Mucosa of gallbladder (tissue), 1 donor: ENCODE measurements around the gene WDR90. TPM values are rescaled to one million over a fixed set of nuclear protein-coding genes. Genes with fewer than 3 reads are reported as not detected.
A peak's percentile ranks its signal among the peaks of the same experiment; 100 is the strongest.

ENCODE experiments used
- DNase-seq: peaks from one replicate; pipeline ENCODE4 v3.0.0-alpha.2; 2020; ENCODE audit warnings: low spot score
- total RNA-seq: library from RNA; stranded (reverse); gene quantifications from one replicate; pipeline ENCODE4 v1.2.1, GENCODE V29; 2021
- donor health status: DM: no; HTN: no; CAD: no.

The WDR90 gene
- total RNA-seq, 1 donor from 2014 or later, result 62.4 TPM

GRCh38 chr16:638836-639235 lies 10.3 kb upstream of the WDR90 start:
- DNase-seq, result no peak

- DNase-seq, result no peak
These were observed 8.6 kb upstream of the WDR90 start for GRCh38 chr16:640614-641013.

GRCh38 chr16:641326-642188 lies 7.6 kb upstream of the WDR90 start, which contains the start of gene MCRIP2:
Gene MCRIP2, plus strand, starts transcription at chr16:641828. Its CDS starts 164 bp downstream, at chr16:641992.
- DNase-seq, result peak; percentile 83

GRCh38 chr16:642189-643049 lies 6.7 kb upstream of the WDR90 start:
- peak; percentile 61 for DNase-seq

GRCh38 chr16:643050-643368 lies 6.2 kb upstream of the WDR90 start:
- DNase-seq, result no peak

GRCh38 chr16:644556-644955 lies 4.6 kb upstream of the WDR90 start:
- no peak for DNase-seq

GRCh38 chr16:645852-646678 lies 3.1 kb upstream of the WDR90 start:
- no peak for DNase-seq

GRCh38 chr16:646679-647172 lies 2.4 kb upstream of the WDR90 start:
- DNase-seq, result no peak

GRCh38 chr16:647173-647902 lies 1.8 kb upstream of the WDR90 start:
- no peak for DNase-seq

- peak; percentile 75 for DNase-seq
These were observed 939 bp upstream of the WDR90 start for GRCh38 chr16:648071-648780.

- DNase-seq, result no peak
These were observed 466 bp downstream of the WDR90 start for GRCh38 chr16:649631-650030.

GRCh38 chr16:651844-652243 lies 2.7 kb downstream of the WDR90 start:
- DNase-seq, result no peak

GRCh38 chr16:652454-653305 lies 3.5 kb downstream of the WDR90 start:
- DNase-seq, result no peak

GRCh38 chr16:654034-654433 lies 4.9 kb downstream of the WDR90 start:
- no peak for DNase-seq

GRCh38 chr16:657487-657886 lies 8.3 kb downstream of the WDR90 start:
- DNase-seq, result no peak

- no peak for DNase-seq
These were observed 9.8 kb downstream of the WDR90 start for GRCh38 chr16:658679-659571.

- DNase-seq, result no peak
These were observed 10.5 kb downstream of the WDR90 start for GRCh38 chr16:659618-660017.

- no peak for DNase-seq
These were observed 10.9 kb downstream of the WDR90 start for GRCh38 chr16:660132-660458.
